Endothelial cell of umbilical vein (primary cell): Measurements from ENCODE around the gene BGN. TPM values are rescaled to one million over a fixed set of nuclear protein-coding genes. Genes with fewer than 3 reads are reported as not detected.

ENCODE experiments used
- BruUV-seq: library from RNA; stranded (reverse); fragments of 400-500 nt; replicated peaks from 2 replicates; lab custom pipeline; 2021; lab: Mats Ljungman, UMichigan
- CTCF ChIA-PET: fragments of 300-600, 350-600 bp; sonication (Branson Sonifier 250); formaldehyde crosslinking; loops from one replicate; lab custom pipeline; 2021; ENCODE audit warnings: antibody characterized with exemption, inconsistent platforms; lab: Charles Lee
- POLR2A ChIA-PET: fragments of 300-600, 350-600 bp; sonication (Branson Sonifier 250); formaldehyde crosslinking; loops from one replicate; lab custom pipeline; 2021; ENCODE audit warnings: antibody characterized with exemption, inconsistent platforms; lab: Charles Lee
- DNase-seq: peaks from one replicate; pipeline ENCODE4 v3.0.0-alpha.2; 2011; ENCODE audit warnings: low read depth, low spot score
- FAIRE-seq: peaks from 2 replicates; lab custom pipeline; 2011; peaks lifted over from hg19 to GRCh38; lab: Jason Lieb, UNC
- H2AFZ ChIP-seq: 2 replicates; pipeline ENCODE4 v1.6.0; 2012; ENCODE audit warnings: low read depth, low read length, control low read depth, inconsistent platforms
- H3K27ac ChIP-seq: 2 replicates; pipeline ENCODE4 v1.5.1; 2011; ENCODE audit warnings: low read depth, mild to moderate bottlenecking, control low read depth, low read length, moderate library complexity; ENCODE audit not compliant: insufficient read depth
- H3K27me3 ChIP-seq, 2 experiments: 2 replicates each; pipeline versions ENCODE4 v1.6.0 to v1.6.1; 2011; ENCODE audit warnings: low read length in 2 of 2, mixed read lengths in 1 of 2; ENCODE audit not compliant: control insufficient read depth in 2 of 2, insufficient read depth in 2 of 2
- H3K36me3 ChIP-seq, 2 experiments: 2 replicates in 1 of 2; 3 replicates in 1 of 2; pipeline ENCODE4 v1.5.1; 2011; ENCODE audit warnings: low read length in 2 of 2, mild to moderate bottlenecking in 1 of 2, moderate library complexity in 1 of 2; ENCODE audit not compliant: control insufficient read depth in 2 of 2, insufficient read depth in 2 of 2; ENCODE audit errors: extremely low read depth in 1 of 2
- H3K4me1 ChIP-seq: 3 replicates; pipeline ENCODE4 v1.5.1; 2011; ENCODE audit warnings: mild to moderate bottlenecking, low read length; ENCODE audit not compliant: control insufficient read depth, insufficient read depth; ENCODE audit errors: extremely low read depth
- H3K4me2 ChIP-seq: 2 replicates; pipeline ENCODE4 v1.6.1; 2011; ENCODE audit warnings: low read length, control low read depth, mixed read lengths; ENCODE audit not compliant: insufficient read depth
- H3K4me3 ChIP-seq, 3 experiments: fragments of 200-600 bp in 1 of 3; sonication (generic), shearing (Covaris generic) in 1 of 3; replicated peaks in 1 of 3; 2 replicates each; pipeline ENCODE4 v1.5.1; 2011 to 2016; ENCODE audit warnings: control low read depth in 3 of 3, low read length in 3 of 3, mild to moderate bottlenecking in 2 of 3, inconsistent platforms in 1 of 3, low read depth in 1 of 3, moderate library complexity in 1 of 3; ENCODE audit not compliant: insufficient read depth in 1 of 3
- H3K79me2 ChIP-seq: 2 replicates; pipeline ENCODE4 v1.6.0; 2012; ENCODE audit warnings: low read length, inconsistent platforms; ENCODE audit not compliant: control insufficient read depth, insufficient read depth
- H3K9ac ChIP-seq: replicated peaks from 2 replicates; pipeline ENCODE3; 2011; ENCODE audit warnings: low read length, control low read depth; ENCODE audit not compliant: insufficient read depth; ENCODE audit errors: extremely low read depth
- H3K9me1 ChIP-seq: replicated peaks from 3 replicates; pipeline ENCODE4 v1.6.0; 2011; ENCODE audit warnings: mild to moderate bottlenecking, low read length; ENCODE audit not compliant: control insufficient read depth, insufficient read depth; ENCODE audit errors: extremely low read depth
- H3K9me3 ChIP-seq: replicated peaks from 2 replicates; pipeline ENCODE4 v1.5.1; 2012; ENCODE audit warnings: low read length, inconsistent platforms; ENCODE audit not compliant: control insufficient read depth, insufficient read depth
- H4K20me1 ChIP-seq: replicated peaks from 2 replicates; pipeline ENCODE3; 2011; ENCODE audit warnings: mild to moderate bottlenecking, low read length; ENCODE audit not compliant: control insufficient read depth, insufficient read depth; ENCODE audit errors: extremely low read depth
- EZH2 ChIP-seq: IDR thresholded peaks from 2 replicates; pipeline ENCODE4 v1.6.1; 2012; ENCODE audit warnings: borderline replicate concordance, low read depth, mild to moderate bottlenecking, moderate library complexity, low read length, inconsistent platforms; ENCODE audit not compliant: severe bottlenecking
- FOS ChIP-seq: IDR thresholded peaks from 2 replicates; pipeline ENCODE4 v1.6.1; 2011; ENCODE audit warnings: mild to moderate bottlenecking, low read length, moderate library complexity, borderline replicate concordance; ENCODE audit not compliant: insufficient read depth
- GATA2 ChIP-seq: IDR thresholded peaks from 2 replicates; pipeline ENCODE4 v1.7.0; 2011; ENCODE audit warnings: low read depth, mild to moderate bottlenecking, moderate library complexity, mixed read lengths, low read length; ENCODE audit not compliant: insufficient read length, insufficient read depth
- JUN ChIP-seq: IDR thresholded peaks from 2 replicates; pipeline ENCODE4 v1.6.1; 2011; ENCODE audit warnings: borderline replicate concordance, low read depth; ENCODE audit not compliant: insufficient read length, insufficient read depth
- MYC ChIP-seq: IDR thresholded peaks from one replicate; pipeline ENCODE4 v1.6.1; 2011; ENCODE audit warnings: mild to moderate bottlenecking, low read depth, low read length
- POLR2A ChIP-seq: IDR thresholded peaks from 2 replicates; pipeline ENCODE4 v1.6.1; 2012; ENCODE audit warnings: low read depth, mild to moderate bottlenecking, control low read depth, low read length
- POLR2AphosphoS5 ChIP-seq: IDR thresholded peaks from 2 replicates; pipeline ENCODE4 v1.6.1; 2012; ENCODE audit warnings: low read depth, mild to moderate bottlenecking, control low read depth, low read length, moderate library complexity; ENCODE audit not compliant: insufficient read depth
- dilution Hi-C: fragments of 300-500 bp; cut with MboI; formaldehyde crosslinking; loops from one replicate; pipeline ENCODE4 v1.15.0; 2019; ENCODE audit warnings: low sequenced_read_pairs; ENCODE audit not compliant: extremely low pct_ligation_motif_present
- intact Hi-C: fragments of 100-400 bp; cut with micrococcal nuclease; formaldehyde crosslinking; loops from one replicate; pipeline ENCODE4 v1.10.0; 2022
- polyA plus RNA-seq, 4 experiments: library from polyadenylated mRNA; depleted of rRNA in 3 of 4; stranded (reverse) in 3 of 4; unstranded in 1 of 4; fragments of >200 nt; gene quantifications; 2 replicates each; pipeline versions ENCODE4 v1.2.1 to v1.2.3, GENCODE V29; 2011 to 2012; ENCODE audit warnings: missing spikeins in 1 of 4
- total RNA-seq: library from RNA; stranded (reverse); gene quantifications from 2 replicates; pipeline ENCODE4 v1.2.3, GENCODE V29; 2021
- TF ChIP-seq, protein P1 (sequence below): IDR thresholded peaks from 2 replicates; pipeline ENCODE4 v1.6.1; 2011; ENCODE audit not compliant: insufficient read depth, insufficient read length
- TF ChIP-seq, protein P2 (sequence below), 2 donors: IDR thresholded peaks; 1 replicate in 1 of 2; 2 replicates in 1 of 2; pipeline ENCODE4 v1.5.1; 2011; ENCODE audit warnings: low read length in 2 of 2, mild to moderate bottlenecking in 2 of 2, moderate library complexity in 2 of 2, control low read depth in 1 of 2, inconsistent platforms in 1 of 2, low read depth in 1 of 2; ENCODE audit not compliant: insufficient read depth in 1 of 2; ENCODE audit errors: extremely low read depth in 1 of 2

BGN gene
- total and polyA plus RNA-seq, 2 donors (not counting 3 experiments of a cell fraction or from before 2014, with no cell fraction given) = 479 to 879 TPM

- no peaks in the 10 kb centered on the region for H3K9me3 ChIP-seq
- dilution Hi-C loops = no loop called here
- CTCF ChIA-PET = interaction anchor here (0.8 to 3.8 kb wide), 6 partner anchors 16 to 130 kb away, joined by 3 to 60 read pairs (median 8); partner anchors contain the start of gene HAUS7
Measured at GRCh38 chrX:153538424-153538823, 43.6 kb downstream of the BGN start.

More at GRCh38 chrX:153538424-153538823, 43.6 kb downstream of the BGN start:
- no peaks in the 10 kb centered on the region for H3K4me1 ChIP-seq
- no peak overlapping the region for H2AFZ ChIP-seq
- no peak overlapping the region for H3K27ac ChIP-seq
- H3K4me2 ChIP-seq = no peak overlapping the region
- TF ChIP-seq FOS (no peak), GATA2 (no peak), JUN (no peak), EZH2 (no peak), MYC (no peak), POLR2AphosphoS5 (no peak), POLR2A (no peak)
- TF ChIP-seq, protein P1, sequence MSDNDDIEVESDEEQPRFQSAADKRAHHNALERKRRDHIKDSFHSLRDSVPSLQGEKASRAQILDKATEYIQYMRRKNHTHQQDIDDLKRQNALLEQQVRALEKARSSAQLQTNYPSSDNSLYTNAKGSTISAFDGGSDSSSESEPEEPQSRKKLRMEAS = no peak
- TF ChIP-seq, protein P2, sequence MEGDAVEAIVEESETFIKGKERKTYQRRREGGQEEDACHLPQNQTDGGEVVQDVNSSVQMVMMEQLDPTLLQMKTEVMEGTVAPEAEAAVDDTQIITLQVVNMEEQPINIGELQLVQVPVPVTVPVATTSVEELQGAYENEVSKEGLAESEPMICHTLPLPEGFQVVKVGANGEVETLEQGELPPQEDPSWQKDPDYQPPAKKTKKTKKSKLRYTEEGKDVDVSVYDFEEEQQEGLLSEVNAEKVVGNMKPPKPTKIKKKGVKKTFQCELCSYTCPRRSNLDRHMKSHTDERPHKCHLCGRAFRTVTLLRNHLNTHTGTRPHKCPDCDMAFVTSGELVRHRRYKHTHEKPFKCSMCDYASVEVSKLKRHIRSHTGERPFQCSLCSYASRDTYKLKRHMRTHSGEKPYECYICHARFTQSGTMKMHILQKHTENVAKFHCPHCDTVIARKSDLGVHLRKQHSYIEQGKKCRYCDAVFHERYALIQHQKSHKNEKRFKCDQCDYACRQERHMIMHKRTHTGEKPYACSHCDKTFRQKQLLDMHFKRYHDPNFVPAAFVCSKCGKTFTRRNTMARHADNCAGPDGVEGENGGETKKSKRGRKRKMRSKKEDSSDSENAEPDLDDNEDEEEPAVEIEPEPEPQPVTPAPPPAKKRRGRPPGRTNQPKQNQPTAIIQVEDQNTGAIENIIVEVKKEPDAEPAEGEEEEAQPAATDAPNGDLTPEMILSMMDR (IDR thresholded peaks at IDR 0.05; ENCODE audit: extremely low read depth in 1 of 2, insufficient read depth in 1 of 2, low read depth in 1 of 2, low read length in 2 of 2) = no peak
- no peaks in the 10 kb centered on the region for H3K36me3 ChIP-seq
- DNase-seq (no peak), FAIRE-seq (no peak)
- H4K20me1 ChIP-seq = no peaks in the 10 kb centered on the region
- H3K9ac ChIP-seq = no peak overlapping the region
- no peaks in the 10 kb centered on the region for H3K27me3 ChIP-seq
- no TSS peak for BruUV-seq
- no peaks in the 10 kb centered on the region for H3K9me1 ChIP-seq
- no peaks in the 10 kb centered on the region for H3K79me2 ChIP-seq
- intact Hi-C loops = loop anchor here (2.0 kb wide), 1 partner anchor 130 kb away; no protein-coding TSS in a partner anchor
- no peak overlapping the region for H3K4me3 ChIP-seq
- POLR2A ChIA-PET = no interaction called here
